Astrocyte (in vitro differentiated cells and primary cell): ENCODE data around the gene TRIM7. TPM values are rescaled to one million over a fixed set of nuclear protein-coding genes. Genes with fewer than 3 reads are reported as not detected.

Source experiments
- DNase-seq: peaks from one replicate; pipeline ENCODE4 v3.0.0-alpha.2; 2010; ENCODE audit warnings: low read depth
- FAIRE-seq: peaks from 2 replicates; lab custom pipeline; 2011; peaks lifted over from hg19 to GRCh38; lab: Jason Lieb, UNC
- H2AFZ ChIP-seq: 2 replicates; pipeline ENCODE4 v1.6.0; 2012; ENCODE audit warnings: low read depth, low read length, inconsistent platforms
- H3K27ac ChIP-seq: 2 replicates; pipeline ENCODE4 v1.5.1; 2011; ENCODE audit warnings: low read depth, low read length, inconsistent platforms
- H3K27me3 ChIP-seq: 2 replicates; pipeline ENCODE4 v1.6.0; 2011; ENCODE audit warnings: low read length, inconsistent platforms; ENCODE audit not compliant: insufficient read depth
- H3K36me3 ChIP-seq: 2 replicates; pipeline ENCODE4 v1.5.1; 2011; ENCODE audit warnings: low read length, inconsistent platforms; ENCODE audit not compliant: insufficient read depth
- H3K4me1 ChIP-seq: 2 replicates; pipeline ENCODE4 v1.5.1; 2011; ENCODE audit warnings: low read length, inconsistent platforms; ENCODE audit not compliant: insufficient read depth
- H3K4me2 ChIP-seq: 2 replicates; pipeline ENCODE4 v1.6.0; 2012; ENCODE audit warnings: low read length, inconsistent platforms
- H3K4me3 ChIP-seq: 2 replicates; pipeline ENCODE4 v1.5.1; 2011; ENCODE audit warnings: low read depth, mild to moderate bottlenecking, low read length, inconsistent platforms; ENCODE audit not compliant: insufficient read depth
- H3K79me2 ChIP-seq: 2 replicates; pipeline ENCODE4 v1.6.0; 2012; ENCODE audit warnings: mild to moderate bottlenecking, low read length, inconsistent platforms; ENCODE audit not compliant: insufficient read depth
- H3K9ac ChIP-seq: 2 replicates; pipeline ENCODE4 v1.6.0; 2012; ENCODE audit warnings: mild to moderate bottlenecking, low read length, inconsistent platforms
- H3K9me3 ChIP-seq: 2 replicates; pipeline ENCODE4 v1.5.1; 2012; ENCODE audit warnings: low read depth, mild to moderate bottlenecking, low read length, inconsistent platforms; ENCODE audit not compliant: insufficient read depth
- H4K20me1 ChIP-seq: 2 replicates; pipeline ENCODE4 v1.6.0; 2012; ENCODE audit warnings: low read length, inconsistent platforms; ENCODE audit not compliant: insufficient read depth
- H3K27ac Mint-ChIP-seq: one replicate; pipeline ENCODE4 v1.8.0; 2021; ENCODE audit warnings: mild to moderate bottlenecking, mixed read lengths; ENCODE audit not compliant: unreplicated experiment
- H3K27me3 Mint-ChIP-seq: one replicate; pipeline ENCODE4 v1.8.0; 2021; ENCODE audit warnings: low read depth, mixed read lengths; ENCODE audit not compliant: unreplicated experiment
- H3K36me3 Mint-ChIP-seq: one replicate; pipeline ENCODE4 v1.8.0; 2021; ENCODE audit warnings: low read depth, mixed read lengths; ENCODE audit not compliant: unreplicated experiment
- H3K4me1 Mint-ChIP-seq: one replicate; pipeline ENCODE4 v1.8.0; 2021; ENCODE audit warnings: low read depth, mixed read lengths; ENCODE audit not compliant: unreplicated experiment
- H3K4me3 Mint-ChIP-seq: one replicate; pipeline ENCODE4 v1.8.0; 2021; ENCODE audit warnings: mild to moderate bottlenecking, moderate library complexity, mixed read lengths; ENCODE audit not compliant: unreplicated experiment
- H3K9me3 Mint-ChIP-seq: one replicate; pipeline ENCODE4 v1.8.0; 2021; ENCODE audit warnings: mild to moderate bottlenecking, mixed read lengths; ENCODE audit not compliant: unreplicated experiment
- CTCF ChIP-seq: IDR thresholded peaks from 2 replicates; pipeline ENCODE4 v1.5.1; 2011; ENCODE audit warnings: low read depth, mild to moderate bottlenecking, inconsistent platforms, low read length, moderate library complexity; ENCODE audit not compliant: insufficient read depth
- EZH2 ChIP-seq: IDR thresholded peaks from 2 replicates; pipeline ENCODE4 v1.6.1; 2012; ENCODE audit warnings: mild to moderate bottlenecking, low read length, inconsistent platforms; ENCODE audit not compliant: insufficient read depth
- total RNA-seq: library from RNA; stranded (reverse); gene quantifications from 2 replicates; pipeline ENCODE4 v1.2.1, GENCODE V29; 2021

TRIM7 gene
- total RNA-seq, 1 donor from 2014 or later, result 0.27 TPM

- peak overlapping the region; percentile 95 for H3K27ac Mint-ChIP-seq
- no peaks in the 10 kb centered on the region for H3K36me3 Mint-ChIP-seq
- peak overlapping the region; percentile 72 for H3K9ac ChIP-seq
- TF ChIP-seq EZH2, result no peak
- TF ChIP-seq CTCF, result no peak
- no peak overlapping the region for H3K27ac ChIP-seq
- H3K4me1 Mint-ChIP-seq, result no peaks in the 10 kb centered on the region
- H3K36me3 ChIP-seq, result no peaks in the 10 kb centered on the region
- peaks cover 22% of the 10 kb centered on the region for H3K4me1 ChIP-seq
- H2AFZ ChIP-seq, result peak overlapping the region; percentile 86
- peak overlapping the region; percentile 91 for H3K4me2 ChIP-seq
- H3K9me3 ChIP-seq, result no peaks in the 10 kb centered on the region
- H3K27me3 ChIP-seq, result no peaks in the 10 kb centered on the region
- H3K27me3 Mint-ChIP-seq, result no peaks in the 10 kb centered on the region
- peaks cover 3% of the 10 kb centered on the region for H4K20me1 ChIP-seq
- no peaks in the 10 kb centered on the region for H3K79me2 ChIP-seq
- H3K4me3 ChIP-seq, result peak overlapping the region; percentile 76
- DNase-seq, result no peak
- peak overlapping the region; percentile 91 for H3K4me3 Mint-ChIP-seq
- H3K9me3 Mint-ChIP-seq, result peaks cover 2% of the 10 kb centered on the region
- no peak for FAIRE-seq
Measured at GRCh38 chr5:181189363-181189961, 15.5 kb downstream of the TRIM7 start.

GRCh38 chr5:181188700-181189362, 16.2 kb downstream of the TRIM7 start:
- H3K4me3 Mint-ChIP-seq, result peak overlapping the region; percentile 91
- peaks cover 3% of the 10 kb centered on the region for H4K20me1 ChIP-seq
- peaks cover 2% of the 10 kb centered on the region for H3K9me3 Mint-ChIP-seq
- no peaks in the 10 kb centered on the region for H3K36me3 ChIP-seq
- peaks cover 22% of the 10 kb centered on the region for H3K4me1 ChIP-seq
- DNase-seq (no peak), FAIRE-seq (no peak)
- peak overlapping the region; percentile 86 for H2AFZ ChIP-seq
- TF ChIP-seq CTCF (no peak), EZH2 (no peak)
- no peaks in the 10 kb centered on the region for H3K27me3 Mint-ChIP-seq
- no peaks in the 10 kb centered on the region for H3K36me3 Mint-ChIP-seq
- H3K4me2 ChIP-seq, result peak overlapping the region; percentile 91
- no peaks in the 10 kb centered on the region for H3K9me3 ChIP-seq
- H3K79me2 ChIP-seq, result no peaks in the 10 kb centered on the region
- peak overlapping the region; percentile 28 for H3K27ac ChIP-seq
- peak overlapping the region; percentile 76 for H3K4me3 ChIP-seq
- H3K9ac ChIP-seq, result peak overlapping the region; percentile 72
- H3K4me1 Mint-ChIP-seq, result no peaks in the 10 kb centered on the region
- H3K27me3 ChIP-seq, result no peaks in the 10 kb centered on the region
- H3K27ac Mint-ChIP-seq, result peak overlapping the region; percentile 95
